Thoracic aorta (tissue), 2 donors: Measurements from ENCODE around the gene WNT7B. TPM values are rescaled to one million over a fixed set of nuclear protein-coding genes. Genes with fewer than 3 reads are reported as not detected.

Source experiments
- ATAC-seq: fragments of 150-250 bp; one replicate; pipeline ENCODE4 v1.8.0; 2017; ENCODE audit warnings: low read depth; ENCODE audit not compliant: insufficient number of reproducible peaks, low FRiP score
- DNase-seq: peaks from one replicate; pipeline ENCODE4 v3.0.0-alpha.2; 2020; ENCODE audit warnings: low spot score
- H3K27ac ChIP-seq, 2 donors: fragments of 200-600 bp; sonication (generic); 1 replicate in 1 of 2; 2 replicates in 1 of 2; pipeline ENCODE4 v1.5.1; 2016; ENCODE audit warnings: mild to moderate bottlenecking in 2 of 2, moderate library complexity in 2 of 2
- H3K27me3 ChIP-seq: fragments of 200-600 bp; sonication (generic); replicated peaks from 2 replicates; pipeline ENCODE4 v1.6.0; 2016; ENCODE audit warnings: mild to moderate bottlenecking; ENCODE audit not compliant: insufficient read depth
- H3K36me3 ChIP-seq: fragments of 200-600 bp; sonication (generic); one replicate; pipeline ENCODE4 v1.5.1; 2016
- H3K4me1 ChIP-seq, 2 donors: fragments of 200-600 bp; sonication (generic); 1 replicate in 1 of 2; 2 replicates in 1 of 2; pipeline versions ENCODE4 v1.5.1 to v1.6.0; 2016; ENCODE audit warnings: low read depth in 2 of 2, mild to moderate bottlenecking in 1 of 2; ENCODE audit not compliant: control insufficient read depth in 1 of 2
- H3K4me3 ChIP-seq: fragments of 200-600 bp; sonication (generic); 2 replicates; pipeline ENCODE4 v1.5.1; 2016; ENCODE audit warnings: mild to moderate bottlenecking
- H3K9me3 ChIP-seq: fragments of 200-600 bp; sonication (generic); 2 replicates; pipeline ENCODE4 v1.5.1; 2016
- total RNA-seq, 2 donors: library from RNA; depleted of rRNA; stranded (reverse); fragments of >200 nt; gene quantifications; one replicate each; pipeline versions ENCODE4 v1.1.0 to v1.2.3, GENCODE V29; 2016
- TF ChIP-seq, protein P1 (sequence below): fragments of 200-600 bp; sonication (generic); IDR thresholded peaks from one replicate; pipeline ENCODE4 v1.5.1; 2019; ENCODE audit warnings: antibody characterized with exemption

Gene WNT7B
- total RNA-seq, 2 donors from 2014 or later: not detected

DNA sequence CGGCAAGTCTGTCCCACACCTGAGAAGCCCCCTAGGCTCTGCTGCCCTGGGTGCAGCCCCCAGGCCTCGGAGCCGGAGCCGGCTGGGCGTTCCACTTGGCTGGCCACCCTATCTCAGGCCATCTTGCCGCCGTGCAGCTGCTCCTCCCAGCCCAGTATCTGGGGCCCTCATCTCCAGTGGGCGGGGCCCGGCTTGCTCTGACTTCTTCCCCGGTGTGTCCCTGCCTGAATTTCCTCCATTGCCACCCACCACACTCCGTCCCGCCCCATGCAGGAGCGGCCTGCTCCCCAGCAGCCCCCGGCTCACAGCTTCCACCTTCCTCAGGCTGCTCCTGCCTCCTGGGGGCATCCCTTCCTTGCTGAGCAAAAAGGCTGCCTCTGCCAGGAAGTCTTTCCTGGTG lies 46.6 kb downstream of the WNT7B start:
- no peak overlapping the region for H3K27ac ChIP-seq
- no peak for DNase-seq
- no peaks in the 10 kb centered on the region for H3K27me3 ChIP-seq
- H3K4me3 ChIP-seq: no peak overlapping the region
- H3K4me1 ChIP-seq: peaks cover 4 to 21% of the 10 kb centered on the region in 2 donors
- H3K36me3 ChIP-seq: no peaks in the 10 kb centered on the region
- TF ChIP-seq, protein P1, sequence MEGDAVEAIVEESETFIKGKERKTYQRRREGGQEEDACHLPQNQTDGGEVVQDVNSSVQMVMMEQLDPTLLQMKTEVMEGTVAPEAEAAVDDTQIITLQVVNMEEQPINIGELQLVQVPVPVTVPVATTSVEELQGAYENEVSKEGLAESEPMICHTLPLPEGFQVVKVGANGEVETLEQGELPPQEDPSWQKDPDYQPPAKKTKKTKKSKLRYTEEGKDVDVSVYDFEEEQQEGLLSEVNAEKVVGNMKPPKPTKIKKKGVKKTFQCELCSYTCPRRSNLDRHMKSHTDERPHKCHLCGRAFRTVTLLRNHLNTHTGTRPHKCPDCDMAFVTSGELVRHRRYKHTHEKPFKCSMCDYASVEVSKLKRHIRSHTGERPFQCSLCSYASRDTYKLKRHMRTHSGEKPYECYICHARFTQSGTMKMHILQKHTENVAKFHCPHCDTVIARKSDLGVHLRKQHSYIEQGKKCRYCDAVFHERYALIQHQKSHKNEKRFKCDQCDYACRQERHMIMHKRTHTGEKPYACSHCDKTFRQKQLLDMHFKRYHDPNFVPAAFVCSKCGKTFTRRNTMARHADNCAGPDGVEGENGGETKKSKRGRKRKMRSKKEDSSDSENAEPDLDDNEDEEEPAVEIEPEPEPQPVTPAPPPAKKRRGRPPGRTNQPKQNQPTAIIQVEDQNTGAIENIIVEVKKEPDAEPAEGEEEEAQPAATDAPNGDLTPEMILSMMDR: no peak
- no peaks in the 10 kb centered on the region for H3K9me3 ChIP-seq
- ATAC-seq: no peak

DNA sequence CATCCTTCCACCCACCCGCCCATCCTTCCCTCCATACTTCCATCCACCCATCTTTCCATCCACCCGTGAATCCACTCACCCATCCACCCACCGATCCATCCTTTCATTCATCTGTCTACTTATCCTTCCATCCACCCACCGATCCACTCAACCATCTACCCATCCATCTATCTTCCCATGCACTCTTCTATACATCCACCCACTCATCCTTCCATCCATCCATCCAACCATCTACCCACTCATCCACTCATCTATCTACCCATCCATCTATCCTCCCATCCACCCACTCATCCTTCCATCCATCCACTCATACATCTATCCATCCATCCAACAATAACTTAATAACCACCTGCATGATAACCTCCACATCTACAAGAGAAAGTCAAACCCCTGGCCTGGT lies 47.3 kb downstream of the WNT7B start:
- ATAC-seq (no peak), DNase-seq (no peak)

DNA sequence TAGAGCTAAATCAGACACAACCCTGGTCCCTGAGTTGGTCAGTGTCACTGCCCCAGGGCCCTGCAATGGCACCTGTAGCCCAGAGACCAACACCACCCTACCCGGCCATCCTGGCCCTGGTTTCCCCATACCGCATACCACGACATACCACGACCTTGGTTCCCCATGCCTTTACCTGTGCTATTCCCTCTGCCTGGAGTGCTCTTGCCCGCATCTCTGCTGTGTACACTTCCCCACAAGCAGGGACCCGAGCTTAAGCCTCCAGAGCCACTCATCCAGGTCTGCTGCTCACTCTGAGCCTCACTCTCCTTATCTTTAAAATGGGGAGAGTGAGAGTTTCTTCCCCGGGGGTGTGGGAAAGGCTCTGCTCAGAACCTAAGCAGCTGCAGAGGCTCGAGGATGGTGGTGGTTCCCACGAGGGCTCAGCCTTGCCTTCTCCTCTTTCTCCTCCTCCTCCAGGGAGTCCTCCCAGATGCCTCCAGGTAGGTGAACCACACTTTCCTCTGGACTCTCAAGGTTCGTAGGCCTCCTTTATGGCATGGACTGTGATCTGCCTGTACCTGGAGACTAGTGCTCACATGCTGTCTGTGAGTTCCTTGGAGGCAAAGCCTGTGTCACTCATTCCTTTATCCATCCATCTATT lies 48.1 kb downstream of the WNT7B start:
- Histone ChIP-seq H3K27me3 (no peaks in the 10 kb centered on the region), H3K9me3 (no peaks in the 10 kb centered on the region), H3K4me3 (no peak overlapping the region), H3K27ac (no peak overlapping the region), H3K4me1 (peaks cover 4 to 11% of the 10 kb centered on the region in 2 donors), H3K36me3 (no peaks in the 10 kb centered on the region)
- ATAC-seq: no peak
- TF ChIP-seq, protein P1: no peak
- no peak for DNase-seq

More for the DNA sequence above, 47.3 kb downstream of the WNT7B start:
- H3K27me3 ChIP-seq: no peaks in the 10 kb centered on the region
- no peak overlapping the region for H3K27ac ChIP-seq
- H3K4me3 ChIP-seq: no peak overlapping the region
- H3K36me3 ChIP-seq: no peaks in the 10 kb centered on the region
- no peaks in the 10 kb centered on the region for H3K9me3 ChIP-seq
- TF ChIP-seq, protein P1: no peak
- H3K4me1 ChIP-seq: peaks cover 4 to 15% of the 10 kb centered on the region in 2 donors

DNA sequence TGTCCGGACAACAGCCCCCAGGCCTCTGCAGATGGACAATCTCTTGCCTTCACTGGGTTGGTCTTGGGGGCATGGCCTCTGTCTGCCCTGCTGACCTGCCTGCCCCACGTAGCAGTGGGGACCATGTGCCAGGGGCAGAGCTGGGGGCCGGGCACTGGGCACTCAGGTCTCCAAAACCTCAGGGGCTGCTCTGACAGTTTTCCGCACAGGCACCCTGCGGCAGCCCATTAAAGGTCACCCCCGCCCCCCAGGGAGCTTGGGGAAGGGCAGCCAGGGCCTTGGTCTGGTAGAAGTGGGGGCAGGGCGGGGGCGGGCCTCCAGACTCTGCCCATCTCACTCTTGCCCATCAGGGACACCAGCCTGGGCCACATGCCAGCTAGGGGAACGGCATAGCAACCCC lies 49.9 kb downstream of the WNT7B start:
- DNase-seq (no peak), ATAC-seq (no peak)
- Histone ChIP-seq H3K27me3 (no peaks in the 10 kb centered on the region), H3K4me3 (no peak overlapping the region), H3K9me3 (no peaks in the 10 kb centered on the region), H3K36me3 (no peaks in the 10 kb centered on the region), H3K27ac (no peak overlapping the region), H3K4me1 (peaks cover 4 to 6% of the 10 kb centered on the region in 2 donors)
- TF ChIP-seq, protein P1: no peak

DNA sequence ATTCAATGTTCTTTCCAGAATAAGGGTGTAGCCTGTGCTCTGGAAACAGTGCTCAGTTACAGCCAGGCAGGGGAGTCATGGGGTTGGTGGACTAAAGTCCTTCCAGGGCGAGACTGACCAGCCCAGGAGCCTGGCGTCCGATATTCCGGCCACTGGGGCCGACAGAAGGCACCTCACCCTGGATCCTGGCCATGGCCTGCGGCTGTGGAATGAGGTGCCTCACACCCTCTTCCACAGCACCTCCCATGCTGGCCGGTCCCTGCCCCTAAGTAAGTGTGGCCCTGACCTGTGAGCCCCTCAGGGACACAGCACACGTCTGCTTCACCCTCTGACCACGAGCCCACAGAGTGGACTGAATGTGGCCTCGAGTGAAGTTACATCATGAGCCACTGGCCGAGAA lies 50.5 kb downstream of the WNT7B start:
- H3K27ac ChIP-seq: no peak overlapping the region
- TF ChIP-seq, protein P1: no peak
- H3K4me3 ChIP-seq: no peak overlapping the region
- H3K9me3 ChIP-seq: no peaks in the 10 kb centered on the region
- DNase-seq (no peak), ATAC-seq (no peak)
- H3K36me3 ChIP-seq: no peaks in the 10 kb centered on the region
- H3K4me1 ChIP-seq: no peaks in the 10 kb centered on the region
- no peaks in the 10 kb centered on the region for H3K27me3 ChIP-seq
